HG03378 (cell line): ENCODE results near the gene DDX55.
A peak's percentile ranks its signal among the peaks of the same experiment; 100 is the strongest.

ENCODE experiments used
- ATAC-seq: cut with Tn5 transposase; IDR thresholded peaks from one replicate; pipeline ENCODE4 v1.9.1; 2021; ENCODE audit warnings: mild to moderate bottlenecking, moderate library complexity; ENCODE audit not compliant: unreplicated experiment

The DDX55 gene

DNA sequence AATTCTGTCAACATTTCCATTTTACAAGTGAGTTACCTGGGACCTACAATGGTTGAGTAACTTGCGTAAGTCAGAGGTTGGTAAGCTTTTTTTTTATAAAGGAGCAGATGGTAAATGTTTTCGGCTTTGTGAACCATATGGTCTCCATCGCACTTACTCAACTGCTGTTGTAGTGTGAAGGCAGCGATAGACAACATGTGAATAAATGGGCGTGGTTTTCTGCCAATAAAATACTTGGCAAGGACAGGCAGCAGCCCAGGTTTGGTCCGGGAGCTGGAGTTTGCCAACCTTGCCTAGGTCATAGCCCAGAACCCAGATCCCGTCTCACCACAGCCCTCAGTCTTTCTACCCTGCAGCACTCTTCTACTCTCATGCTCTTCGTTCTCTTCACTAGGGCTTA is 6.3 kb downstream of the DDX55 start:
- ATAC-seq: no peak

DNA sequence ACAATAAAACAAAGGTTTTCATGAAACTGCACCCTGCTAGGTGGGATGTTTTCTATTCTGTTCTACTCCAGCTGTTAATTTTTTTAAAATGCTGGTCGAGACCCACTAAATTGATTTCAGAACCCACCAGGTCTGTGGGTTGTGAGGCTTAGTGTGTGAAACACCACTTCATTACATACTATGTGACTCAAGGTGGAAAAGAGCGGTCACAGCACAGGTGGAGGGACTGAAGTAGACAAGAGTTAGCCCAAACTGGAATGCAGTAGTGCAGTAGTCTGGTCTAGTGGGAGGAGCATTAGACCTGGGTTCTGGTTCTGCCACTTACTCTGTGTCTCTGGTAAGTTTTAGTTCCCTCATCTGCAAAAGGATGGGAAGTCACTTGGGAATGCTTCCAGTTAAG is 12.2 kb downstream of the DDX55 start:
- ATAC-seq: no peak

DNA sequence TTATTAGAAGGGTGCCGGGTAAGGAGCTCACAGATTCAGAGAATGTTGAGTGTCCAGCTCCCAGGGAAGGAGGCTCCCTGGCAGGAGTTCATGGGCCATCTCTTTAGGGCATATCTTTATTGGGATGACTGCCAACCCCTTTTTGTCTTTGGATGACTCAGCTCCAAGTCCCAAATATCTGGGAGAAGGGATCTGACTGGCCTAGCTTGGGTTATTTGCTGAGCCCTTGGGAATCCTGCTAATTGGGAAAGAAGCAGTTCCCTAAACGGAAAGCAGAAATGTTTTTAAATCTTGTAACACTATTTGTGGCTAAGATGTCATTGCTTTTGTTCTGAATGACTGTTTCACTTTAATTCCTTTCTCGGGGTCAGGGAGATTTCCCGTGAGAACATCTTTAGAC is 12.6 kb downstream of the DDX55 start:
- ATAC-seq: no peak

DNA sequence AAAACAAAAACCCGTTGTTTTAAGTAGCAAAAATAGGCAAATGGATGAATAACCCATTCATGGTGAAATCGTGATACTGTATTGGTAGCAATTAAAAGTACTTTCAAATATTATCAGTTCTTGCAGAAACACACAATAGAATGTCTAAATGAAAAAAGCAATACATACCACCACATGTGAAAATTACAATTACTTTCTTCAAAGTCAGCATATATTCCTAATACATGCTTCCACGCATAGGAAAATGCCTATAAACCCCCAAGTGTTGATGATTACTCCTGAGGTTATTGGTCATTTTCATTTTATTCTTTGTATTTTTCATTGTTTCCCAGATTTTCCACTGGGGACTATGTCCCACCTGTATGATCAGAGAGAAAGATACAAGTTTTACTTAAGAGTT is 15.2 kb downstream of the DDX55 start:
- no peak for ATAC-seq

DNA sequence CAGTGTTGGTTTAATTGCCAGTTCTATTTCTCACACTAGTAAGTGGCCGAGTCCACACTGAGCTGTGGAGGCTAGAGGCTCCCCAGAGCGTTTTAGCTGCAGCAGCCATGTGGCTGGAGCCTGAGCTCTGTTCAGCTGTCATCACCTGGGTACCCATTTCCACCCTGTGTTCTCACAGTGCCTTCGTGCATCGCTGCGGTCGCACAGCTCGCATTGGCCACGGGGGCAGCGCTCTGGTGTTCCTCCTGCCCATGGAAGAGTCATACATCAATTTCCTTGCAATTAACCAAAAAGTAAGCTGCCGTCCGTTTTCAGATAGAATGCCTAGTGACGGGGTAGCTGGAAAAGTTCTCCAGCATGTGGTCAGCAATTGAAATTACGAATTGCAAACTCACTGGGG is 15.7 kb downstream of the DDX55 start:
- no peak for ATAC-seq

DNA sequence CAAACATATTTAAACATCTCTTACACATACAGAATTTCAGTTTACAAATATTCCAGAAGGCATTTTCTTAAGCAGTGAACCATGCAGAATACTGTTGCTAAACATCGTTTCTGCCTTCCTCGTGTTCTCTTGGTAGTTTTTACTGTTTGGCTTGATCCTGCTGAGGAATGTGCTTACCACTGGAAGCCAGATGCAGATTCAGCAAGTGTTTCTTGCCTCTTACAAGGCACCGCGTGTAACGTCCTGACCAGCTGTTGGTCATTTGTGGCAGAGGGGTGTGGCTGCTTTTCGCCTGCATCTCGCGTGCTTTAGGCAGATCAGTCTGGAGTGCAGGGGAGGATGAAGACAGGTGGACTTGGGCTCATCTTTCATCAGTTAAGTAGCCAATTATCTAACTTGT is 19.2 kb downstream of the DDX55 start:
- ATAC-seq: no peak

DNA sequence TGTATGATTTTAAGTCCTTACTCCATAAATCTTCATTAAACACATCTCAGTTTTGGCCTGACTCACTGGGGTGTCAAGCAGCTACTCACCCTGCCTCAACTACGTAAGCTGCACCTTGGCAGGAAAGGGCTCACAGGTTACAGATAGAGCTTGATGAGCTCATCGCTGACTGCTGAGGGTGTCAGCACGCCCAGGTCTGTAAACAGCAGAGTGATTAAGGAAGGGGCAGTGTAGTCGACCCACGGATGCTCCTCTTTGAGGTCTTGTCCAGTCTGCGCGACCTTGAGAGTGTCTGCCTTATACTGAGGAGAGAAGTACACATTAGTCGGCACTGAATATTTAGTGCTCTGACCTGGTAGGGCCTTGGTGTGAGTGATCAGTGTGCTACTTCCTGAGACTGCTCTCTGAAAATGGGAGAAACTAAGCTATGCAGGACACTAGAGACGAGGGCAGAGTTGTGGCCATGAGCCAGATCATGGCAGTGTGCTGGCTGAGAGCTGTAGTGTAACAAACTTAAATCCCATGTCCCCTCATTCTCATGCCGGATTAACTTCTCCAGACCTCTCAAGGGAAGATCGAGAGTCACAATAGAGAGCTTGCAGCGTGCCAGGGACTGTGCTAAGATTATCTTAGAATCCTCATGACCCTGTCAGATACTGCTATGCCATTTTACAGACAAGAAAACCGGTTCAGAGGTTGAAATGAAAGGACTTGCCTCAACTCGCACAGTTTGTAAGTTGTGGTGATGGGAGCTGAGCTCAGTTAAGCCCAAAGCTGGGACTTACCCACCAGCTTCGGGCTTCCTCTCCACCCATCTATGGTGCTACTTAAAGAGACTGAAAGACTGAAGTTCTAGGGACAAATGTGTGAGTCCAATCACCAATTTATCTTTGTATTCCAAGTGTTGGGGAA is 20.0 kb downstream of the DDX55 start:
- ATAC-seq: no peak

DNA sequence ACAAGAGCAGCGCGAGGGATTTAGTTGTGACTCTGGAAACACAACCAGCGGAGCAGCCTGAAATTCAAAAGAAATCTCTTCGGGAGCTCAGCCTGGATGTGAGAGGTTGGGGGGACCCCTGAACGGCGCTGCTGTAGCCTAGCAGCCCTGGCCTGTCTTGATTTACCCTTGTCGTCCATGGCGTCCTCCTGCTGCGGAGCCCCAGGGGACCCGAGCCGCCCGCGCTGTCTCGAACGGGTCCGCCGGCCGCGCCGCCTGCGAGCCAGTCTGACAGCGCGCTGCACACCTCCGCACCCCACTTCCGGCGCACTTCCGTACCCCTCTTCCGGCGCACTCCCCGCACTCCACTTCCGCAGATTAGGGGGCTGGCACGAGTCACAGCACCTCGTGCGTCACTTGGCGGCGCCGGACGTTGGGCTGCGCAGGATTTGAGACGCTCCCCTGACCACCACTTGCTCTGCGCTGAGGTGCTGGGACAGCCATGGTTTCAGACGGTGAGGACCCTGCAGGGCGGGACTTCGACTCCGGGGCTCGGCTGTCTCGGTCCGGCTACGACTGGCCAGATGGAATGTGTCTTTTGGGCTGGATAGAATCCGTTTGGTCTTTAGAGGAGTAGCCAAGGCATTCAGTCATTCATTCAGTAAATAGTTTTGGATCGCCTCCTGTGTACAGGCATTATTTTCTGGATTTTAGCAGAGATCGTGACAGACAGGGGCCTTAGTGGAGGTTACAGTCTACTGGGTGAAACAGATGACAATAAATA is 31.7 kb downstream of the DDX55 start, which contains the start of the genes EIF2B1 and GTF2H3:
TSS of gene EIF2B1 (minus strand) at position 308 of the 763 bp plus-strand sequence. CDS start at position 179, 129 bp downstream.
TSS of gene GTF2H3 (plus strand) at position 451 of the 763 bp plus-strand sequence. CDS start at position 482, 31 bp downstream.
- peak; percentile 90 for ATAC-seq

DNA sequence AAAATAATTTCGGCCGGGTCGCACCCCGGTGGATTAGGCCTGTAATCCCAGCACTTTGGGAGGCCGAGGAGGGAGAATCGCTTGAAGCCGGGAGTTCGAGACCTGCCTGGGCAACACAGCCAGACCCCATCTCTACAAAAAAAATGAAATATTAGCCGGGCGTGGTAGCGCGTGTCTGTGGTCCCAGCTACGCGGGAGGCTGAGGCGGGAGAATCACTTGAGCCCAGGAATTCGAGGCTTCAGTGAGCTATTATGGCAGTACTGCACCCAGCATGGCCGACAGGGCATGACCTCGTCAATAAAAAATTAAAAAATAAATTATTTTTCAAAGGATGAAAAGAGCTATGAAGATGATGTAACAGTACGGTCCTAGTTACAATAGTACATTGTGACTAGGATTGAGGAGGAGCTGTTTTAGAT is 32.3 kb downstream of the DDX55 start:
- no peak for ATAC-seq

DNA sequence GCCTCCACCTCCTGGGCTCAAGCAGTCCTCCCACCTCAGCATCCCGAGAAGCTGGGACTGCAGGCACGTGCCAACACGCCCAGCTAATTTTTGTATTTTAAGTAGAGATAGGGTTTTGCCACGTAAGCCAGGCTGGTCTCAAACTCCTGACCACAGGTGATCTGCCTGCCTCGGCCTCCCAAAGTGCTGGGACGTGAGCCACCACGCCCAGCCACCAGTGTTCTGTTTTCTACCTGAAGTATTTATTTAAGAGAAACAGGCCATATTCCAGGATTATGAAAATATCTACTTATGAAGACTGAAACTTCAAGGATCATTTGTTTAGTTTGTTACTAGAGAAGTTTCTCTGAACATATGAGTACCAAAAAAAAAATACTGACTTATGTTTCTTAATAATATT is 42.0 kb downstream of the DDX55 start:
- ATAC-seq: no peak

DNA sequence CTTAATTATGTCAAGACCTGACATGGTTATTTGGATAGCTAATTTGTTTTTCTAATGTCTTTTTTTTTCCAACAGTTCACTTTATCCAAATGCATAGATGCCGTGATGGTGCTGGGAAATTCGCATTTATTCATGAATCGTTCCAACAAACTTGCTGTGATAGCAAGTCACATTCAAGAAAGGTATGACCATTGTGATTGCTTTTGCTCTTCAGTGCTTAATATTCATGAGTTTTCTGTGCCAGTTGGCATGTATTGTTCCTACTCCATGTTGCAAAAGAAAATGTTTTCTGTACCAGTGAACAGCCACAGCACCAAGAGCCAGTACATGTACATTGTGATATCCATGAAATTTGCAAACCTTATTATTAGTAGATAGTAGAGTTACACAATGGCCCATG is 43.5 kb downstream of the DDX55 start:
- no peak for ATAC-seq

DNA sequence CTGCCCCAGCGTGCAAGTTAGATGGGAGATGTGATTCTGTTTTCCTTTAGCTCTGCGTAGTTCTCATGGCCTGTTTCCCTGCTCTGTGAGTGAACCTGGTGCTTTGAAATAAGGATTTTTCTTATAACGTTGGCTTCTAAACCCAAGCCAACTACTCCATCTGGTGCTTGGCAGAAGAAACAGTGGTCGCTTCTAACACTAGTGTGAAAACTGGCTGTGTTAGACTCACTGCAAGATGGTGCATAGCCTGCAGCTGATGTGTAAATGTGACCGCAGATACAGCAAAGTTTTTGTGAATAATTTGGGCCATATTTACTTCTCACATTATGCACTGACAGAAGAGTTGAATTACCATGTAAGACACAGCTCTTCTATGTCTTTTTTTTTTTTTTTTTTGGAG is 44.0 kb downstream of the DDX55 start:
- ATAC-seq: no peak

DNA sequence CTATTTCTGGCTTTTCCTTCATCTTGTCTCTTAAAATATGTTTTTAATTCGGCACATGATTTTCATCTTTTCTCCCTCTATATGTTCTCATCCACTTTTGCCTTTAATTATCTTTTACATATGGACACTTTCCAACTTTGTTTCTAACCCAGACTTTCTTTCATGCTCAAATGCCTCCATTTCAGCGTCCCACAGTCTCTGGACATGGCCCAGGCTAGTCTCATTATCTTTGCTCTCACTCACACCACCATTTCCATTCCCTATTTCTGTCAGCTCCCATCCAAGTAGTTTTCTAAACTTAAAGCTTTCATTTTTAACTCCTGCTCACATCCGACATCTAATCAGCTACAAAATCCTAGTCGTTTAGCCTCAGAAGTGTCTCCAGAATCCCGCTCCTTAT is 46.5 kb downstream of the DDX55 start:
- no peak for ATAC-seq

DNA sequence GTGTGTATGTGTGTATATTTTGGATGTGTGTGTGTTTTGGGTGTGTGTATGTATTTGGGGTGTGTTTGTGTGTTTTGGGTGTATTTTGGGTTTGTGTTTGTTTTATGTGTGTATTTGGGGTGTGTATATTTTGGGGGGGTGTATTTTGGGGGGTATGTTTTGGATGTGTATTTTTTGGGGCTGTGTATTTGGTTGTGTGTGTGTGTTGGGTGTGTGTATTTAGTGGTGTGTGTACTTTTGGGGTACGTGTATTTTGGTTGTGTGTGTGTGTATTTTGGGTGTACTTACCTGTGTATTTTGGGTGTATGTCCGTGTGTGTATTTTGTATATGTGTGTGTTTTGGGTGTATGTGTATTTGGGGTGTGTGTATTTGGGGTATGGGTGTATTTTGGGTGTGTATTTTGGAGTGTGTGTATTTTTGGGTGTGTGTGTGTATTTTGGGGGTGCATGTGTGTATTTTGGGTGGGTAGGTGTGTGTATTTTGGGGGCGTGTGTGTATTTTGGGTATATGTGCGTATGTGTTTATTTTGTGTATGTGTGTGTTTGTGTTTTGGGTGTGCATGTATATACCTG is 52.3 kb downstream of the DDX55 start:
- ATAC-seq: no peak

DNA sequence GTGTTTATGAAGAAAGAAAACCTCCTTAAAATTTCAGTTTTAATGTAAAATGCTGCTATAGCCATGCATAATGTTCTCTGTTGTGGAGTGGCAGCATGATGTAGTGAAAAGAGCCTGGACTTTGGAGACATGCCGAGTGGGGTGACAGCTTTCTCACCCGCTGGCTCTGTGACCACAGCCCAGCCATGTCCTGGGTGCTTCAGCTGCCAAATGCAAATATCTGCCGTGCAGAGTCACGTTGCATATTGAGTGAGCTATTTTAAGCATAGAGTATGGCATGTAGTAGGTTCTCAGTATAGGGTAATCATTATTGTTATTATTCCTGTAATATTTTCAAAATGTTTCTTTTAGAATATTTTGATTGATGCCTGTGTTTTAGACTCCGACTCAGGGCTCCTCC is 53.5 kb downstream of the DDX55 start:
- ATAC-seq: peak; percentile 90

DNA sequence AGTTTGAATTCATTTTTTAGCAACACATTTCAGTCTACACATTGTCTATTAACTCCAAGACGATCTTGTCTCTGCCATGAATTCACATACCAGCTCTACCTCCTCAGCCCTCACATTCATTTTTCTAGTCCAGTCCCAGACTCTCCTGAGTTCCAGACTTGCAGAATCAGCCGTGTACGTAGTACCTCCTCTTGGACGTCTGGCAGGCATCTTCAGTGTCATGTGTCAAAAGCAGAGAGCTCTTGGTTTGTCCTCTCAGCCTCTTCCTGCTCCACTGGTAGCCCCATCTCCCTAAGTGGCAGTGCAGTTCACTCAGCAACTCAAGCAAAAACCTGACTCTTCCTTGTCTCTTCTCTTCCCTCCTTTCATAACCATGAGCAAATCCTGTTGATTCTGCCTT is 54.5 kb downstream of the DDX55 start:
- no peak for ATAC-seq

DNA sequence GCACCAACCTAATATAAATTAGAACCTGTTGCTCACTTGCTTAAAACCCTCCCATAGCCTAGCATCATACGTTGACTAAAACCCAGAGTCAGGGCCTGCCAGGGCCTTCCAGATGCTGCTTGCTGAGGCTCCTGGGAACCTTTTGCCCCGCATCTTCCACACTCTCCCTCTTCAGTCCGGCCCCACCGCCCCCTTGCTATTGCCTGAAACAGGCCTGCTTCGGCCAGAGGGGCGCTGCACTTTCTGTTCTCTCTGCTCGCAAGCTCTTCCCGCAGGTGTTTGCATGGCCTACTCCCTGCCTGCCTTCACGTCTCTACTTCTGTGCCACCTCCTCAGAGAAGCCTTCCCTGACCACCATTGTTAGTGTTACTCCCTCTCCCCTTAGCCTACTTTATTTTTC is 55.3 kb downstream of the DDX55 start:
- no peak for ATAC-seq

DNA sequence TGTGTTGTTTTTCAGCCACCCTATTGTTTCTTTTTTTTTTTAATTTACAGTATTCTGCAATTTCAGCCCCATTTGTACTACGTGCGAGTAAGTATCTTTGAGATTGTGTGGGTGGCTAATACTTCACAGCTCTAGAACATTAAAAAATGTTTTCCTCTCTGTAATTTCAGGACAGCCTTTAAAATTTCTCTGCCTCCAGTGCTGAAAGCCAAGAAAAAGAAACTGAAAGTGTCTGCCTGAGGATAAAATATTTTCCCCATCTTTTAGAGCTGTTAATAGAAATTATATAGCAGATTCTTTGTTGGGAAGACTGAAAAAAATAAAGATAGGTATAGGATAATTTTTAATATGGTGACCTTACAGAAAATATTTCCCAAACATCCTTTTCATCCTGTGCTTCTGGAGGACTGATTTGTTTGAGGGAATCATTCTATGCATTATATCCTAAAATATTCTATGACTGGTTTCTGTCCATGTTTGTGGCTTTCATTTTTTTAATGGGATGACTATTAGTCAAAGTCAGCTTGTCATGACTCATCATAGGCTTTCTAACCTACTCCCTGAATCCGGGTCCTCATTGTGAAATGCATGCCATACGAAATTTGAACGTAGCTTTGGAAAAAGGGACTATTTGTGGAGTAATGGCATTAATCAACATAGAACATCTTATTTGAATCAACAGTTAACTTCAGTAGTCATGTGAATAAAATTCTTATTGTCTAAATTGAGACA is 58.3 kb downstream of the DDX55 start:
- ATAC-seq: no peak

DNA sequence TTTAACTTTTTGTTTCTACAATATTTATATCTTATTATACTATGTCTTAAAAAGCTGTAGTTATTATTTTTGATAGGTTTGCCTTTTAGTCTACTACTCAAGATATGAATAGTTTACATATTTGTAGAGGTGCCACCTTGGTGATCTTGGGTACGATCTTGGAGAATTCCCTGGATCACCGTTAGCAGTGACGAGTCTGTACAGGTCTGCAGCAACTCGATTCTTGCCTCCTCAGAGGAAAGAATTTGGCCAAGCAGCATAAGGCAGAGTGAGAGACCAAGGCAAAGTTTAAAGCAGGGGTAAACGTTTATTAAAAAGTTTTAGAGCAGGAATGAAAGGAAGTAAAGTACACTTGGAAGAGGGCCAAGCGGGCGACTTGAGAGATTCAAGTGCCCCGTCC is 65.9 kb downstream of the DDX55 start:
- ATAC-seq: no peak
